Suprapubic skin (tissue), 4 donors: ENCODE measurements around the gene INMT. TPM values are rescaled to one million over a fixed set of nuclear protein-coding genes. Genes with fewer than 3 reads are reported as not detected.
A peak's percentile ranks its signal among the peaks of the same experiment; 100 is the strongest.

Experiments
- DNase-seq, 2 donors: peaks; one replicate each; pipeline ENCODE4 v3.0.0-alpha.2; 2019; ENCODE audit warnings: low spot score in 2 of 2
- H3K27ac ChIP-seq: fragments of 200-600 bp; sonication (generic); one replicate; pipeline ENCODE4 v1.5.1; 2019
- H3K27me3 ChIP-seq: fragments of 200-600 bp; sonication (generic); one replicate; pipeline ENCODE4 v1.5.1; 2019
- H3K36me3 ChIP-seq: fragments of 200-600 bp; sonication (generic); one replicate; pipeline ENCODE4 v1.5.1; 2019
- H3K4me1 ChIP-seq: fragments of 200-600 bp; sonication (generic); one replicate; pipeline ENCODE4 v1.5.1; 2019
- H3K4me3 ChIP-seq: fragments of 200-600 bp; sonication (generic); one replicate; pipeline ENCODE4 v1.5.1; 2019; ENCODE audit warnings: mild to moderate bottlenecking
- H3K9me3 ChIP-seq: fragments of 200-600 bp; sonication (generic); one replicate; pipeline ENCODE4 v1.5.1; 2019
- CTCF ChIP-seq, 2 donors: fragments of 200-600 bp in 1 of 2; fragments of 450-650 bp in 1 of 2; sonication (generic) in 1 of 2; IDR thresholded peaks; one replicate each; pipeline ENCODE4 v1.5.1; 2016 to 2019; ENCODE audit warnings: antibody characterized with exemption in 2 of 2, mild to moderate bottlenecking in 1 of 2, moderate library complexity in 1 of 2
- EP300 ChIP-seq: sonication (generic); formaldehyde crosslinking; IDR thresholded peaks from one replicate; pipeline ENCODE4 v1.6.1; 2017; ENCODE audit warnings: antibody characterized with exemption
- POLR2A ChIP-seq, 2 donors: fragments of 450-650 bp; IDR thresholded peaks; one replicate each; pipeline ENCODE4 v1.6.1; 2017; ENCODE audit warnings: antibody characterized with exemption in 2 of 2, mild to moderate bottlenecking in 2 of 2, moderate library complexity in 2 of 2
- POLR2AphosphoS5 ChIP-seq, 3 donors: sonication (generic); formaldehyde crosslinking; IDR thresholded peaks; one replicate each; pipeline ENCODE4 v1.6.1; 2017; ENCODE audit warnings: antibody characterized with exemption in 3 of 3
- WGBS: methylation state at CpG from one replicate; pipeline ENCODE4 v1.1.5; 2018; 5-methylcytosine and 5-hydroxymethylcytosine counted together
- total RNA-seq, 4 donors: library from RNA; depleted of rRNA; stranded (reverse); fragments of >200 nt; gene quantifications; one replicate each; pipeline ENCODE4 v1.1.0, GENCODE V29; 2016

The INMT gene
- total RNA-seq, 4 donors from 2014 or later: 1.3 to 9.7 (median 4.2) TPM

- no peaks in the 10 kb centered on the region for H3K36me3 ChIP-seq
- H3K9me3 ChIP-seq: no peaks in the 10 kb centered on the region
- H3K4me1 ChIP-seq: peaks cover 17% of the 10 kb centered on the region
- H3K4me3 ChIP-seq: no peak overlapping the region
- no peak for DNase-seq
- no peak overlapping the region for H3K27ac ChIP-seq
- no peak for TF ChIP-seq POLR2AphosphoS5 (IDR thresholded peaks at IDR 0.05)
- TF ChIP-seq POLR2A (IDR thresholded peaks at IDR 0.05): no peak
- TF ChIP-seq EP300: no peak
- no peak for TF ChIP-seq CTCF (IDR thresholded peaks at IDR 0.05)
- 86% methylated on average over 6 of the region's 6 CpGs for WGBS
- peaks cover 3% of the 10 kb centered on the region for H3K27me3 ChIP-seq
These were observed 13.7 kb upstream of the INMT start for GRCh38 chr7:30738026-30738915.

GRCh38 chr7:30739691-30740090 is 12.2 kb upstream of the INMT start:
- peaks cover 3% of the 10 kb centered on the region for H3K27me3 ChIP-seq
- WGBS: 86% methylated on average over 2 of the region's 2 CpGs
- H3K9me3 ChIP-seq: no peaks in the 10 kb centered on the region
- TF ChIP-seq POLR2AphosphoS5 (IDR thresholded peaks at IDR 0.05) (no peak), POLR2A (IDR thresholded peaks at IDR 0.05) (no peak), CTCF (IDR thresholded peaks at IDR 0.05) (no peak), EP300 (no peak)
- no peak overlapping the region for H3K4me3 ChIP-seq
- no peak overlapping the region for H3K27ac ChIP-seq
- peaks cover 17% of the 10 kb centered on the region for H3K4me1 ChIP-seq
- no peaks in the 10 kb centered on the region for H3K36me3 ChIP-seq
- no peak for DNase-seq

- no peak for DNase-seq
- Histone ChIP-seq H3K36me3 (no peaks in the 10 kb centered on the region), H3K9me3 (no peaks in the 10 kb centered on the region), H3K27me3 (peaks cover 2% of the 10 kb centered on the region), H3K4me3 (no peak overlapping the region), H3K4me1 (peaks cover 17% of the 10 kb centered on the region), H3K27ac (no peak overlapping the region)
- WGBS: 31% methylated on average over 13 of the region's 14 CpGs
- TF ChIP-seq CTCF (IDR thresholded peaks at IDR 0.05) (peak; percentile 86 to 98), POLR2A (IDR thresholded peaks at IDR 0.05) (no peak)
These were observed 11.3 kb upstream of the INMT start for GRCh38 chr7:30740417-30741181.

- WGBS: 91% methylated on average over 8 of the region's 8 CpGs
- no peak for DNase-seq
- Histone ChIP-seq H3K36me3 (no peaks in the 10 kb centered on the region), H3K4me3 (no peak overlapping the region), H3K27me3 (no peaks in the 10 kb centered on the region), H3K4me1 (peaks cover 17% of the 10 kb centered on the region), H3K9me3 (no peaks in the 10 kb centered on the region), H3K27ac (no peak overlapping the region)
- TF ChIP-seq POLR2A (IDR thresholded peaks at IDR 0.05) (no peak), EP300 (no peak), CTCF (IDR thresholded peaks at IDR 0.05) (no peak), POLR2AphosphoS5 (IDR thresholded peaks at IDR 0.05) (no peak)
These were observed 10.6 kb upstream of the INMT start for GRCh38 chr7:30741289-30741688.
